Colonic mucosa (tissue), 4 donors: ENCODE results near the gene ZNF616. TPM values are rescaled to one million over a fixed set of nuclear protein-coding genes. Genes with fewer than 3 reads are reported as not detected.

Experiments used
- DNase-seq: peaks from one replicate; pipeline ENCODE4 v3.0.0-alpha.2; 2020
- H3K27ac ChIP-seq: fragments of 200-600 bp; one replicate; pipeline ENCODE4 v1.8.0; 2021
- H3K27me3 ChIP-seq: fragments of 200-600 bp; one replicate; pipeline ENCODE4 v1.8.0; 2021
- H3K36me3 ChIP-seq: fragments of 200-600 bp; one replicate; pipeline ENCODE4 v1.8.0; 2021
- H3K4me1 ChIP-seq: fragments of 200-600 bp; one replicate; pipeline ENCODE4 v1.8.0; 2021; ENCODE audit warnings: mild to moderate bottlenecking
- H3K4me3 ChIP-seq: fragments of 200-600 bp; one replicate; pipeline ENCODE4 v1.8.0; 2021
- H3K9ac ChIP-seq, 2 donors: one replicate each; pipeline ENCODE4 v1.7.0; 2013; ENCODE audit warnings: control low read depth in 2 of 2, low read depth in 2 of 2, low read length in 2 of 2
- H3K9me3 ChIP-seq: fragments of 200-600 bp; one replicate; pipeline ENCODE4 v1.8.0; 2021
- intact Hi-C: fragments of 100-400 bp; cut with DNase I; formaldehyde crosslinking; loops from one replicate; pipeline ENCODE4 v1.14.1; 2022
- total RNA-seq, 2 donors: library from RNA; stranded (reverse); fragmentation: NEBNext Ultra II Directional in 1 of 2; extraction: Animal tissue kit (Norgen Biotek cat#: 25700) in 1 of 2; gene quantifications; one replicate each; pipeline ENCODE4 v1.2.1, GENCODE V29; 2021
- TF ChIP-seq, protein P1 (sequence below): fragments of 200-600 bp; IDR thresholded peaks from one replicate; pipeline ENCODE4 v1.8.0; 2022; ENCODE audit warnings: antibody characterized with exemption, mild to moderate bottlenecking
- donor health status: healthy.
- donor health status: DM: no; HTN: no; CAD: no.
- donor health status: DM: no; HTN: no; CAD: no.

ZNF616 gene
- total RNA-seq, 2 donors from 2014 or later: 6.8 to 8.5 TPM

DNA sequence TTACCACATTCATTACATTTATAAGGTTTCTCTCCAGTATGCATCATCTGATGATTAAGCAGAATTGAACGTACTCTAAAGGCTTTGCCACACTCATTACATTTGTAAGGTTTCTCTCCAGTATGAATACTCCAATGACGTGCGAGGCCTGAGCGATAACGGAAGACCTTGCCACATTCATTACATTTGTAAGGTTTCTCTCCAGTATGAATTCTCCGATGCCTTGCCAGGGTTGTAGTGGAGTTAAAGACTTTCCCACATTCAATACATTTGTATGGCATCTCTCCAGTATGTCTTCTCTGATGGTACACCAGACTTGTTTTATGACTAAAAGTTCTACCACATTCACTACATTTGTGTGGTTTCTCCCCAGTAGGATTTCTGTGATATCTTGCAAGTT, 74.3 kb downstream of the ZNF616 start:
- no peak for DNase-seq
- intact Hi-C loops: no loop called here
- H3K27ac ChIP-seq: no peak overlapping the region
- TF ChIP-seq, protein P1, sequence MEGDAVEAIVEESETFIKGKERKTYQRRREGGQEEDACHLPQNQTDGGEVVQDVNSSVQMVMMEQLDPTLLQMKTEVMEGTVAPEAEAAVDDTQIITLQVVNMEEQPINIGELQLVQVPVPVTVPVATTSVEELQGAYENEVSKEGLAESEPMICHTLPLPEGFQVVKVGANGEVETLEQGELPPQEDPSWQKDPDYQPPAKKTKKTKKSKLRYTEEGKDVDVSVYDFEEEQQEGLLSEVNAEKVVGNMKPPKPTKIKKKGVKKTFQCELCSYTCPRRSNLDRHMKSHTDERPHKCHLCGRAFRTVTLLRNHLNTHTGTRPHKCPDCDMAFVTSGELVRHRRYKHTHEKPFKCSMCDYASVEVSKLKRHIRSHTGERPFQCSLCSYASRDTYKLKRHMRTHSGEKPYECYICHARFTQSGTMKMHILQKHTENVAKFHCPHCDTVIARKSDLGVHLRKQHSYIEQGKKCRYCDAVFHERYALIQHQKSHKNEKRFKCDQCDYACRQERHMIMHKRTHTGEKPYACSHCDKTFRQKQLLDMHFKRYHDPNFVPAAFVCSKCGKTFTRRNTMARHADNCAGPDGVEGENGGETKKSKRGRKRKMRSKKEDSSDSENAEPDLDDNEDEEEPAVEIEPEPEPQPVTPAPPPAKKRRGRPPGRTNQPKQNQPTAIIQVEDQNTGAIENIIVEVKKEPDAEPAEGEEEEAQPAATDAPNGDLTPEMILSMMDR: no peak
- H3K4me1 ChIP-seq: no peaks in the 10 kb centered on the region
- H3K9me3 ChIP-seq: peaks cover 14% of the 10 kb centered on the region
- H3K9ac ChIP-seq: no peak overlapping the region
- no peak overlapping the region for H3K4me3 ChIP-seq
- peaks cover 17% of the 10 kb centered on the region for H3K36me3 ChIP-seq
- H3K27me3 ChIP-seq: no peaks in the 10 kb centered on the region

Other genes starting within 250 kb of the ZNF616 start
- 1 to 10 TPM; 8.1 to 8.2 TPM for gene ZNF649, start 234.9 kb downstream of the ZNF616 start, total RNA-seq
- gene ZNF613, start 212.5 kb downstream of the ZNF616 start, total RNA-seq: 1 to 10 TPM; 4.2 to 4.4 TPM
- gene ZNF350, start 153.1 kb downstream of the ZNF616 start, total RNA-seq: 10 to 100 TPM; 10.5 to 11.1 TPM
- 1 to 10 TPM; 4.6 to 4.7 TPM for gene ZNF615, start 131.7 kb downstream of the ZNF616 start, total RNA-seq
- gene ZNF614, start 111.6 kb downstream of the ZNF616 start, total RNA-seq: 1 to 10 TPM; 3.3 to 4.2 TPM
- gene ZNF432, start 91.1 kb downstream of the ZNF616 start, total RNA-seq: 1 to 10 TPM; 7.7 to 7.8 TPM
- gene ZNF841, start 44.2 kb downstream of the ZNF616 start, total RNA-seq: 10 to 100 TPM; 12.5 to 12.8 TPM
- 10 to 100 TPM; 10.2 to 10.6 TPM for gene ZNF836, start 31.7 kb upstream of the ZNF616 start, total RNA-seq
- 100 to 1,000 TPM; 273 to 378 TPM for gene PPP2R1A, start 50.1 kb upstream of the ZNF616 start, total RNA-seq
- 10 to 100 TPM in 1 of 2 donors, 1 to 10 TPM in 1; 7.5 to 10.6 TPM for gene ZNF766, start 129.6 kb upstream of the ZNF616 start, total RNA-seq
- 10 to 100 TPM; 13.2 TPM for gene ZNF480, start 157.2 kb upstream of the ZNF616 start, total RNA-seq
- gene ZNF610, start 196.3 kb upstream of the ZNF616 start, total RNA-seq: 1 to 10 TPM in 1 of 2 donors, under 1 TPM in 1; 0.84 to 1.6 TPM
- gene ZNF880, start 230.0 kb upstream of the ZNF616 start, total RNA-seq: 1 to 10 TPM; 8.1 to 8.3 TPM